ENCODE measurements around the gene ALG10. TPM values are rescaled to one million over a fixed set of nuclear protein-coding genes. Genes with fewer than 3 reads are reported as not detected.
A peak's percentile ranks its signal among the peaks of the same experiment; 100 is the strongest.

Gene ALG10
- 2.3 and 2.8 TPM in 2 replicates for polyA plus RNA-seq (2012; rRNA removed)
- polyA plus RNA-seq (2012; cell fraction: cytosol; rRNA removed): 1.9 and 2.5 TPM in 2 replicates
- 1.1 and 3.0 TPM in 2 replicates for polyA plus RNA-seq (2012; cell fraction: nucleus; rRNA removed)

DNA sequence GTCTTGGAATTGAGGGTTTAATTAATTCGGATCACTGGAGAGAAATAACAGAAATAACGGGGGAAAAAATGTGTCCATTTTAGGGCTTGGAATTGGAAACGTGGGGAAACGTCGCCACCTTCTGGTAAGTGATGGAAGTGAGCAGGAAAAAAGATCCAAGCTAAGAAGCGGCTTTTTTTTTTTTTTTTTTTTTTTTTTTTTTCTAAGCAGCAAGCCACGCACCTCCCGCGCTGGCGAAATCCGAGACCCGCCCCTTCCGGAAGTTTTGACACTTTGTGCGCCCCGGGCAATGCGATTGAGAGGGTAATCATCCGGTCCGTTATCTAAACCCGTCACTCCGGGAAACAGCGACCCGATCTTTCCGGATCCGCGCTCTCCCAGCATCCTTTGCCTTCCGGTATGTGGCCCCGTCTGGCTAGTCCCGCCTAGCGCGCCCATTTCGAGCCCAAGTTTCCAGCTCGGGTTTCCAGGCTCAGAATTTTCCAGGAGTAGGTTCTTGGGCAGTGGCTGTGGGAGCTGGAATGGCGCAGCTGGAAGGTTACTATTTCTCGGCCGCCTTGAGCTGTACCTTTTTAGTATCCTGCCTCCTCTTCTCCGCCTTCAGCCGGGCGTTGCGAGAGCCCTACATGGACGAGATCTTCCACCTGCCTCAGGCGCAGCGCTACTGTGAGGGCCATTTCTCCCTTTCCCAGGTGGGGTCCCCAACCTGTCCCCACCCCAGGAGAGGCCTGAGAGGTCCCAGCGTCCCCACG lies at the start of gene ALG10:
TSS of gene ALG10 (plus strand) at position 418 of the 752 bp plus-strand sequence. CDS start at position 522, 104 bp downstream.
- Histone ChIP-seq H3K36me3 (replicated peaks in 1 of 2; ENCODE audit: control insufficient read depth in 1 of 2, insufficient read depth in 2 of 2, low read length in 1 of 2) (peaks cover 0 to 4% of the 10 kb centered on the region in 2 experiments), H3K79me2 (ENCODE audit: insufficient read depth) (peaks cover 7% of the 10 kb centered on the region), H3K4me1 (ENCODE audit: control insufficient read depth in 1 of 2, insufficient read depth in 2 of 2, low read depth in 1 of 2, low read length in 1 of 2) (peaks cover 0 to 3% of the 10 kb centered on the region in 2 experiments; a peak in 1 of 4 replicates), H3K27ac (ENCODE audit: low read depth in 2 of 2, low read length in 1 of 2) (peak within 1 kb of the TSS; percentile 52 to 67; a peak in 3 of 4 replicates), H3K9me3 (no peaks in the 10 kb centered on the region), H3K27me3 (ENCODE audit: insufficient read depth) (no peaks in the 10 kb centered on the region), H3K9ac (peak within 1 kb of the TSS; percentile 79), H3K4me3 (ENCODE audit: low read depth in 2 of 2, low read length in 1 of 2) (peak within 1 kb of the TSS; percentile 80 to 99), H3F3A (replicated peaks; ENCODE audit: insufficient read depth) (no peaks in the 10 kb centered on the region), H4K20me1 (ENCODE audit: insufficient read depth) (no peaks in the 10 kb centered on the region), H3K4me2 (peak within 1 kb of the TSS; percentile 91), H3K9me2 (no peaks in the 10 kb centered on the region), H2AFZ (ENCODE audit: low read depth) (peak within 1 kb of the TSS; percentile 99)
- POLR2A ChIA-PET: interaction anchor here (1.3 kb wide), 1 partner anchor 1267 kb away, joined by 6 read pairs; the partner anchor contains the start of gene YARS2
- peak; percentile 72 for DNase-seq
- CTCF ChIA-PET: interaction anchor here (0.7 to 2.8 kb wide), 5 partner anchors 48 to 1267 kb away, joined by 3 to 17 read pairs (median 3); partner anchors contain the start of gene YARS2
- under 1% methylated on average over 36 of the region's 44 CpGs for WGBS (ENCODE audit: low lambda C conversion rate)
- TF ChIP-seq SMC3 (IDR thresholded peaks at IDR 0.05; ENCODE audit: low read depth, low read length) (peak; percentile 59), CHD2 (IDR thresholded peaks at IDR 0.05; ENCODE audit: low read length, partially characterized antibody) (peak; percentile 91), GABPA (IDR thresholded peaks at IDR 0.05; ENCODE audit: low read depth) (peak; percentile 94), SIN3A (IDR thresholded peaks at IDR 0.05; ENCODE audit: borderline replicate concordance, low read depth, low read length) (0 out of 2 replicates have a peak, but pooled peaks have one; percentile 83), FOSL2 (IDR thresholded peaks at IDR 0.05; ENCODE audit: borderline replicate concordance, low read depth) (no peak), EZH2phosphoT487 (IDR thresholded peaks at IDR 0.05; ENCODE audit: borderline replicate concordance, low read depth) (no peak), USF2 (IDR thresholded peaks at IDR 0.05; ENCODE audit: borderline replicate concordance, low read depth, low read length) (no peak), ELF1 (IDR thresholded peaks at IDR 0.05) (peak; percentile 84), NFIC (IDR thresholded peaks at IDR 0.05; ENCODE audit: borderline replicate concordance) (no peak), JUND (IDR thresholded peaks at IDR 0.05) (no peak), RAD21 (IDR thresholded peaks at IDR 0.05; ENCODE audit: low read length) (peak; percentile 77), RXRA (IDR thresholded peaks at IDR 0.05; ENCODE audit: borderline replicate concordance, low read depth) (no peak), USF1 (IDR thresholded peaks at IDR 0.05; ENCODE audit: borderline replicate concordance, low read depth) (0 out of 2 replicates have a peak, but pooled peaks have one; percentile 18), TAF1 (IDR thresholded peaks at IDR 0.05; ENCODE audit: borderline replicate concordance, low read depth, low read length) (peak; percentile 77), ZBTB33 (IDR thresholded peaks at IDR 0.05; ENCODE audit: borderline replicate concordance, low read depth) (0 out of 2 replicates have a peak, but pooled peaks have one; percentile 56), CTCF (IDR thresholded peaks at IDR 0.05) (peak; percentile 76), RFX5 (IDR thresholded peaks at IDR 0.05; ENCODE audit: low read length) (peak; percentile 9; the same call in 1 of the 2 replicates), REST (IDR thresholded peaks at IDR 0.05; ENCODE audit: low read depth, low read length) (no peak), NRF1 (IDR thresholded peaks at IDR 0.05; ENCODE audit: low read depth, low read length) (no peak)
- TF ChIP-seq, protein P1, sequence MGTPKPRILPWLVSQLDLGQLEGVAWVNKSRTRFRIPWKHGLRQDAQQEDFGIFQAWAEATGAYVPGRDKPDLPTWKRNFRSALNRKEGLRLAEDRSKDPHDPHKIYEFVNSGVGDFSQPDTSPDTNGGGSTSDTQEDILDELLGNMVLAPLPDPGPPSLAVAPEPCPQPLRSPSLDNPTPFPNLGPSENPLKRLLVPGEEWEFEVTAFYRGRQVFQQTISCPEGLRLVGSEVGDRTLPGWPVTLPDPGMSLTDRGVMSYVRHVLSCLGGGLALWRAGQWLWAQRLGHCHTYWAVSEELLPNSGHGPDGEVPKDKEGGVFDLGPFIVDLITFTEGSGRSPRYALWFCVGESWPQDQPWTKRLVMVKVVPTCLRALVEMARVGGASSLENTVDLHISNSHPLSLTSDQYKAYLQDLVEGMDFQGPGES (IDR thresholded peaks at IDR 0.05; ENCODE audit: low read depth, low read length): 0 out of 2 replicates have a peak, but pooled peaks have one; percentile 10

All from SK-N-SH (cell line).